ENCODE measurements around the gene AIF1L.

DNA sequence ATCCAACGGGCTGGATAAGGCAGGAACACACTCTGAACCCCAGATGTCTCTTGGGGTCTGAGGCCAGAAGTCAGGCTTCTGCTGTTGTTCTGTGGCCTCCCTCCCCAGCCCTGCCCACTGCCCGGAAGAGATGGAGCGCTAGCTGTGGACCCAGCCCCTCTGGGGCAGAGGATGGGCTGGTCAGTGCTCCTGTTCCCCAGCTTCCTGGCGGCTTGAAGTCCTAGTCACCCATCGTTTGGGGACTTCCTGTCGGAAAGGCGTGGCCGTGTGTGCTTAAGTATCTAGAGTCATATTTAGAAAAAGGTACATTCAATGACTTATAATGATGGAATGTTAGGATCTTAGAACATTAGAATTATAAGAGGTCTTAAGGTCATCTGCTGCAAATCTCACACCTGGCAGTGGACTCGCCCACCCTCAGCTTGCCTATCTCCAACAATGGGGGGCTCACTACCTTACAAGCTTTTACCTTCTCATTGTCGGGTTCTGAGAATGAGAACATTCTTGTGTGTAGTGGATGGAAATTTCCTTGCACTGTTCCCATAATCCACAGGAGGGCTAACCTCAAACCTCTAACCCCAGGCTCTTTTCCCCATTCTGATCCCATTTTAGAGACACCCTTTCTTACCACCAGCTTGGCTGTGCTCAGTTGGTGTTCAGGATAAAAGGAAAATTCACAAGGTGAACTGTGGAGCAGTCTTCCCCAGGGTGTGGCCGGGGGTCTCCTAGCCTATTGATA is 13.4 kb upstream of the AIF1L start:
- TF ChIP-seq, protein P1, sequence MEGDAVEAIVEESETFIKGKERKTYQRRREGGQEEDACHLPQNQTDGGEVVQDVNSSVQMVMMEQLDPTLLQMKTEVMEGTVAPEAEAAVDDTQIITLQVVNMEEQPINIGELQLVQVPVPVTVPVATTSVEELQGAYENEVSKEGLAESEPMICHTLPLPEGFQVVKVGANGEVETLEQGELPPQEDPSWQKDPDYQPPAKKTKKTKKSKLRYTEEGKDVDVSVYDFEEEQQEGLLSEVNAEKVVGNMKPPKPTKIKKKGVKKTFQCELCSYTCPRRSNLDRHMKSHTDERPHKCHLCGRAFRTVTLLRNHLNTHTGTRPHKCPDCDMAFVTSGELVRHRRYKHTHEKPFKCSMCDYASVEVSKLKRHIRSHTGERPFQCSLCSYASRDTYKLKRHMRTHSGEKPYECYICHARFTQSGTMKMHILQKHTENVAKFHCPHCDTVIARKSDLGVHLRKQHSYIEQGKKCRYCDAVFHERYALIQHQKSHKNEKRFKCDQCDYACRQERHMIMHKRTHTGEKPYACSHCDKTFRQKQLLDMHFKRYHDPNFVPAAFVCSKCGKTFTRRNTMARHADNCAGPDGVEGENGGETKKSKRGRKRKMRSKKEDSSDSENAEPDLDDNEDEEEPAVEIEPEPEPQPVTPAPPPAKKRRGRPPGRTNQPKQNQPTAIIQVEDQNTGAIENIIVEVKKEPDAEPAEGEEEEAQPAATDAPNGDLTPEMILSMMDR (IDR thresholded peaks at IDR 0.05; ENCODE audit: insufficient read depth, low read depth, low read length), result no peak
- no peak for TF ChIP-seq EZH2 (IDR thresholded peaks at IDR 0.05; ENCODE audit: insufficient read depth, low read length)

All from astrocyte (in vitro differentiated cells and primary cell).